GM12873 (cell line): ENCODE measurements around the gene VAPB.

Experiments used
- TF ChIP-seq, protein P1 (sequence below): IDR thresholded peaks from 2 replicates; pipeline ENCODE4 v1.5.1; 2012; ENCODE audit warnings: low read depth, mild to moderate bottlenecking, moderate library complexity, low read length, control low read depth; ENCODE audit not compliant: insufficient read depth; ENCODE audit errors: missing control alignments

The VAPB gene

DNA sequence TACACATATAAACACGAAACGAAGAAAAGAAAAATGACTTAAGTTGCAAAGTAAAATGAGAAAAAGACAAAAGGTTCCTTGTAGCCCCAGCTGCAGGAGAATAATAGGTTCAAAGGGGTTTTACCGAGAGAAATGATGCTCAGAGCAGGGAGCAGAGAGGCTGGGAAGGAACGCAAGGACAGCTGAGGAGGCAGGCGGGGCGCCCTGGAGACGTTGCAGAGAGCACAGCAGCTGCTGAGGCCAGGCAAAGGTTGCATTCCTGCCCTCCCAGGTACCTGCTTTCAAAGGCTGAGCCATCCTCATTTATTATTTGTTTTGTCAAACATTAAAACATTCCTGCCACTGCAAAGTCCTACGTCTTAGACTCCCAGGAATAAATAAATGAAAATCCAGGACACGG lies 16.2 kb upstream of the VAPB start:
- TF ChIP-seq, protein P1, sequence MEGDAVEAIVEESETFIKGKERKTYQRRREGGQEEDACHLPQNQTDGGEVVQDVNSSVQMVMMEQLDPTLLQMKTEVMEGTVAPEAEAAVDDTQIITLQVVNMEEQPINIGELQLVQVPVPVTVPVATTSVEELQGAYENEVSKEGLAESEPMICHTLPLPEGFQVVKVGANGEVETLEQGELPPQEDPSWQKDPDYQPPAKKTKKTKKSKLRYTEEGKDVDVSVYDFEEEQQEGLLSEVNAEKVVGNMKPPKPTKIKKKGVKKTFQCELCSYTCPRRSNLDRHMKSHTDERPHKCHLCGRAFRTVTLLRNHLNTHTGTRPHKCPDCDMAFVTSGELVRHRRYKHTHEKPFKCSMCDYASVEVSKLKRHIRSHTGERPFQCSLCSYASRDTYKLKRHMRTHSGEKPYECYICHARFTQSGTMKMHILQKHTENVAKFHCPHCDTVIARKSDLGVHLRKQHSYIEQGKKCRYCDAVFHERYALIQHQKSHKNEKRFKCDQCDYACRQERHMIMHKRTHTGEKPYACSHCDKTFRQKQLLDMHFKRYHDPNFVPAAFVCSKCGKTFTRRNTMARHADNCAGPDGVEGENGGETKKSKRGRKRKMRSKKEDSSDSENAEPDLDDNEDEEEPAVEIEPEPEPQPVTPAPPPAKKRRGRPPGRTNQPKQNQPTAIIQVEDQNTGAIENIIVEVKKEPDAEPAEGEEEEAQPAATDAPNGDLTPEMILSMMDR: no peak

DNA sequence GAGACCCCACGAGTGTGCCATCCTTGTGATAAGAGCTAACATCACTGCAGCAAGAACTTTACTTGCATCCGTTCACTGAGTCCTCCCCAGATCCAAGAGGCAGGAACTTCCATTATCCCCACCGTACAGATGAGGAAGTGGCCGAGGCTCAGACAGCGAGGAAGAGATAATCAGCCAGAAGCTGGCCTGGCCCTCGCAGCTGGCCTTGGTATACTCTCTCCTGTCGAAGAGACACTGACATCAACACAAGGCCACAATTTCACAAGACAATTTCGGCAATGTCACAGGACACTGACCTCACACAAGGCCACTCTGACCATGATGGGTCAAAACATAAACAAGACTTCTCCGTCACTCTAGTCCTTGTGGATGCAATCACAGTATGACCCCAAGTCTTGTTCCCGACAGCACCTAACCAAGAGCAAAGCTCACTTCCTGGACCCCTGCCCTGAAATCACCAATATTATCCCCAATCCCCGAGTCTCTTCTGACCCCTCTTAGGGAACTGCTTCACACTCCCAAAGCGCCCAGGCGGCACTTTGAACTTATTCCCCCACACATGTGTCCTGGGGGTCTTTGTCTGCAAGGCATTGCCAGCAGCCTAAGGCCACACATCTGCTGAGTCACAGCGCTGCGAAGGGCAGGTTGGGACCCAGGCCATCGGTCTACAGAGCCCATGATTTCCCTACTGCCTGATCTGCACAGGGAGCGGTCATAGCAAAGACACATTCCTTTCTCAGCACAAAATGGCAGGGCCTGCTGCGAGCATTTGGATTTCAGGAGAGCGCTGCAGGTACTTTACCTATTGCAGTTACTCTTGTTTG lies 14.8 kb upstream of the VAPB start:
- TF ChIP-seq, protein P1: no peak

DNA sequence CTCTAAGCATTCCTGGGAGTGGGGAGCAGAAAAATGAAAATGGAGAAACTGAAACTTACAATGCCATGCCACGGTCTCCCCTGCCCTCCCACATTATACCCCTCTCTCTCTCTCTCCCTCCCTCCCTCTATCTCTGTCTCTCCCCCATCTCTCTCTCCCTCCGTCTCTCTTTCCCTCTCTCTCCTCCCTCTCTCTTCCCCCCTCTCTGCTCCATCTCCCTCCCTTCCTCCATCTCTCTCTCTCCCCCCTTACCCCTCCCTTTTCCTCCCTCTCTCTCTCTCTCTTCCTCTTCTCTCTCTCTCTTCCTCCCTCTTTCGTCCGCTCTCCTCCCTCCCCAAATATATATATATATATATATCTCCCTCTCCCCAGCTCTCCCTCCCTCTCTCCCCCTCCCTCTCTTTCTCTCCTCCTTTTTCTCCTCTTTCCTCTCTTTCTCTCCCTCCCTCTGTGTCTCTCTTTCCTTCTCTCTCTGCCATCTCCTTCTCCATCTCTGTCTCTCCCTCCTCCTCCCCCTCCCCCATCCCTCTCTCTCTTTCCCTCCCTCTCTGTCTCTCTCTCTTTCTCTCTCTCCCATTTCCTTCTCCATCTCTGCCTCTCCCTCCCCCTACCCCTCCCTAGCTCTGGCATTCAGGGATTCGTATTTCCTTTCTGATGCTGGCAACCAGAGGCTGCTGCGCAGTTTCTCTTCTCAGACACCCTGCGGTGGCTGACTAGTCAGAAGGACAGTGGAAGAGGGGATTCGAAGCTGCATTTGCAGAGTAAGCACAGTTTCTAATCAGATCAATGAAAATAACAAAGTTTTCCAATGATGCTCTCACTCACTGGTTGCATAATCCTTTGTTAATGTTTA lies 13.9 kb upstream of the VAPB start:
- TF ChIP-seq, protein P1: no peak

DNA sequence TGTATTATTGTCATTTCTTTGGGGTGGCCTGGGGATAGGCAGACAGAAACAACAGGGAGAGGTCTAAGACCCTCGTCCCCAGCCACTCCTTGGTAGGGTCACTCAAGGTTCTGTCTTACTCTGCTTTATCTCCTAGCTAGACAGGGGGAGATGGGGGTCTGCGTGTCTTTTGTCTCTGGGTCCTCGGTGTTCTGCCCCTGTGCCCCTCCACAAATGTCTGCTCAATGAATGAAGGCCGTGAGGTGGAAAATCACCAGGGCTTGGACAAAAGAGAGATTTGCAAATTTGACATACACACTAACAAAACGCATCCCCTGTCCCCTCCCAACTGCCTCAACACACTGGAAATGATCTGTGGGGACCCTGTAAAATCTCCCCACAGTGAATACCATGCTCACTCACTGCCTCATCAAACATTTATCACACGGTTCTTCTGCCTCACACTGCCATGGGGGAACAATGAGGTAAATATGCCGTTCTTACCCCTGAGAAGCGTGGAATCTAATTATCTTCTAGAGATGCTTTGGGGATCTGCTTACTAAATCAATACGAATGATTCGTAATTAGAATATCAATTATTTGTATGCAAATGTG lies 13.2 kb upstream of the VAPB start:
- TF ChIP-seq, protein P1: no peak

DNA sequence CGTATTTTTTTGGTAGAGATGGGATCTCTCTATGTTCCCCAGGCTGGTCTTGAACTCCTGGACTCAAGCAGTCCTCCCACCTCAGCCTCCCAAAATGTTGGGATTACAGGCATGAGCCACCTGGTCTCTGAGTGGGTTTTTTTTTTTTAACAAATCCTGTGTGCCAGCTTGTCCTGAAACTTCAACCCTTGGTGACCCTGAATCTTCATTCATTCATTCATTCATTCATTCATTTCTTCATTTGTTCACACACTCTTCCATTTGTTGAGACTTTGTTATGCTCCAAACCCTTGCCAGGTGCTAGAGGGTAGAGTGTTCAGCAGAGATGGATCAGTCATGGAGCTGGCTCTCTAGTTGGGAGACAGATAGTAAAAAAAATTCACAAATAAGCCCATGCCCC lies 12.0 kb upstream of the VAPB start:
- TF ChIP-seq, protein P1: no peak

DNA sequence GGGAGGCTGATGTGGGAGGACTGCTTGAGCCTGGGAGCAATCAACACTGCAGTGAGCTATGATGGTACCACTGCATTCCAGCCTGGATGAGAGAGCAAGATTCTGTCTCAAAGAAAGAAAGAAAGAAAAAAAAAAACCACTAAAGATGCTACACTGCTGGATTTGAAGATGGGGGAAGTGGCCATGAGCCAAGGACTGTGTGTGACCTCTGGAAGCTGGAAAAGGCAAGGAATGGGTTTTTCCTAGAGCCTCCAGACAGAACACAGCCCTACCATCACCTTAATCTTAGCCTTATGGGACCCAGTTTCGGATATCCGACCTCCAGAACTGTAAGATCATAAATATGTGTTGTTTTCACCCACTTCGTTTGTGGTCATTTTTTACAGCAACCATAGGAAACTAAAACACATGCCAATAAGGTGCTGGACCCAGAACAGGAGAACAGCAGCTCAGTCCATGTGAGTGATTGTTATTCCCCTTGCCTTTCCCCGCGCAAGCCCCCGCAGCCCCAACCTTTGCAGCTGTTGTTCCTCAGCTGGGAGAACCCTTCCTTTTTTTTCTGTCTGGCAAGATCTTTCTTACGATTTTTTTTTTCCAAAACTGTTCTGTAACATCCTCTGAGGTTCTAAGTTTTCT lies 11.1 kb upstream of the VAPB start:
- TF ChIP-seq, protein P1: no peak

DNA sequence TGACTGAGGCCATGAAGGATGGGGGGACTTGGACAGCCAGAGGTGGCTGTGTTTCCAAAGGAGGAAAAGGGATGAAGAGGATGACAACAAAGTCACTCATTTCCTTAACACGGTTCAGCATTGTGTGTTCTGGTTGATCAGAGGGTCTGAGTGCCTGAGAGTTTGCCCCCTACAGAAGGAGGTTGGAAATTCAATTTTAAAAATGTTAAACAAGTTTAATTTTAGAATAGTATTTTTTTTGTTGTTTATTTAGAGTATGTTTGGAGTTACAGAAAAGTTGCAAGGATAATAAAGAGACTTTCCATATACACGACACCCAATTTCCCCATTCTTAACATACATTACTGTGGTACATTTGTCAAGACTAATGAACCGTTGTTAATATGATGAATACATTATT lies 10.3 kb upstream of the VAPB start:
- TF ChIP-seq, protein P1: no peak
